Mammary epithelial cell (primary cell): ENCODE measurements around the gene DIABLO.

Source experiments
- EZH2 ChIP-seq: IDR thresholded peaks from 2 replicates; pipeline ENCODE4 v1.6.1; 2012; ENCODE audit warnings: low read length, inconsistent platforms, borderline replicate concordance
- TF ChIP-seq, protein P1 (sequence below), 2 donors: IDR thresholded peaks in 1 of 2; conservative IDR thresholded peaks in 1 of 2; 2 replicates each; pipeline ENCODE4 v1.5.1; 2011 to 2012; ENCODE audit warnings: inconsistent platforms in 2 of 2, low read length in 2 of 2, mild to moderate bottlenecking in 2 of 2, control low read depth in 1 of 2, low read depth in 1 of 2; ENCODE audit not compliant: insufficient read depth in 1 of 2; ENCODE audit errors: extremely low read depth in 1 of 2

DNA sequence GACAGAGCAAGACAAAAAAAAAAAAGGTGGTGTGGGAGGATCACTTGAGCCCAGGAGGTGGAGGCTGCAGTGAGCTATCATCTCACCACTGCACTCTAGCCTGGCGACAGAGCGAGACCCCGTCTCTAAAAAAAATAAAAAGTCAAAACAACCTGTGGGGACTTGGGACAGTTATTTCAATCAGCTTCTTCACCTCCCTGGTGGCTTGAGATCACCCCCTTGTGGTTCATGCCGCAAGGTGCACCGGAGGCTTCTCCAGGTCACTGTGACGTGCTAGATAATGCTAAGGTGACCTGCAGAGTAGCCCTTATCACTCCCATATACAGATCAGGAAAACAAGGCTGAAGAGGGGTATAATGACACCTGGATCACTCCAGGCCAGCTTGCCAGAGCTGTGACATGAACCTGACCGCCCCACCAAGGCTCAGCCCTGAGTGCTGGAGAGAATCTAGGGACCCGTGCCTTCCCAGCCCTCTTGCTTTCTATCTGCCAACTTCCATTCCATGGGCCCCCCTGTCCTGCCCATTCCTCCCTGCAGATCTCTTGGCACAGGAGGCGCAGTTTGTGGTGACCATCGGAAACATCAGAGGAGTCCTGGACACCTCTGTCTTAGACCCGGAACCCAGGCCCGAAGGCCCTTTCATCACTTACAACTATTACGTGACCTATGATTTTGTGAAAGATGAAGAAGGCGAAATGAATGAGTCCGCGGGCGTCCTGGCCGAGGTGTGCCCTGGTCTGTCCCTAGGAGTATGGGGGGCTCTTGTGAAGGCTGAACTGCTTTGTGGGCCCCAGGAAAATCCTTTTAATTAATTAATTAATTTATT lies 34.8 kb downstream of the DIABLO start:
- TF ChIP-seq EZH2 = no peak
- TF ChIP-seq, protein P1, sequence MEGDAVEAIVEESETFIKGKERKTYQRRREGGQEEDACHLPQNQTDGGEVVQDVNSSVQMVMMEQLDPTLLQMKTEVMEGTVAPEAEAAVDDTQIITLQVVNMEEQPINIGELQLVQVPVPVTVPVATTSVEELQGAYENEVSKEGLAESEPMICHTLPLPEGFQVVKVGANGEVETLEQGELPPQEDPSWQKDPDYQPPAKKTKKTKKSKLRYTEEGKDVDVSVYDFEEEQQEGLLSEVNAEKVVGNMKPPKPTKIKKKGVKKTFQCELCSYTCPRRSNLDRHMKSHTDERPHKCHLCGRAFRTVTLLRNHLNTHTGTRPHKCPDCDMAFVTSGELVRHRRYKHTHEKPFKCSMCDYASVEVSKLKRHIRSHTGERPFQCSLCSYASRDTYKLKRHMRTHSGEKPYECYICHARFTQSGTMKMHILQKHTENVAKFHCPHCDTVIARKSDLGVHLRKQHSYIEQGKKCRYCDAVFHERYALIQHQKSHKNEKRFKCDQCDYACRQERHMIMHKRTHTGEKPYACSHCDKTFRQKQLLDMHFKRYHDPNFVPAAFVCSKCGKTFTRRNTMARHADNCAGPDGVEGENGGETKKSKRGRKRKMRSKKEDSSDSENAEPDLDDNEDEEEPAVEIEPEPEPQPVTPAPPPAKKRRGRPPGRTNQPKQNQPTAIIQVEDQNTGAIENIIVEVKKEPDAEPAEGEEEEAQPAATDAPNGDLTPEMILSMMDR (conservative IDR thresholded peaks at IDR 0.05 in 1 of 2, IDR thresholded peaks at IDR 0.05 in 1 of 2; ENCODE audit: extremely low read depth in 1 of 2, insufficient read depth in 1 of 2, low read depth in 1 of 2, low read length in 2 of 2) = peak; percentile 88 to 92
